HepG2 (cell line): ENCODE measurements around the gene SMAD7. TPM values are rescaled to one million over a fixed set of nuclear protein-coding genes. Genes with fewer than 3 reads are reported as not detected.

ENCODE experiments used
- ATAC-seq: fragments of 200-7000 bp; cut with Tn5 transposase; 3 replicates; pipeline ENCODE4 v1.9.1; 2020; ENCODE audit warnings: mild to moderate bottlenecking, moderate library complexity
- BruUV-seq: library from RNA; stranded (reverse); fragments of 400-500 nt; replicated peaks from 2 replicates; lab custom pipeline; 2021; lab: Mats Ljungman, UMichigan
- CTCF ChIA-PET: fragments of 300-600 bp; formaldehyde crosslinking; extraction: SDS; loops from one replicate; lab custom pipeline; 2021; ENCODE audit warnings: low total read pairs, inconsistent platforms, low intra/inter-chr PET ratio; lab: Yijun Ruan, JAX
- POLR2A ChIA-PET: fragments of 350-600 bp; sonication (Branson Sonifier 250); formaldehyde crosslinking; loops from one replicate; lab custom pipeline; 2020; ENCODE audit warnings: antibody characterized with exemption, inconsistent platforms; lab: Yijun Ruan, JAX
- DNase-seq: peaks from one replicate; pipeline ENCODE4 v3.0.0-alpha.2; 2015; ENCODE audit warnings: low spot score
- FAIRE-seq: peaks from 3 replicates; lab custom pipeline; 2011; peaks lifted over from hg19 to GRCh38; lab: Jason Lieb, UNC
- H2AFZ ChIP-seq: one replicate; pipeline ENCODE4 v1.6.1; 2011; ENCODE audit warnings: low read length, inconsistent platforms
- H3K27ac ChIP-seq: fragments of 300-600 bp; 3 replicates; pipeline ENCODE4 v1.8.0; 2011; ENCODE audit warnings: mixed run types, mild to moderate bottlenecking, mixed read lengths, low read length, inconsistent platforms; ENCODE audit not compliant: insufficient read depth; ENCODE audit errors: extremely low read length
- H3K27me3 ChIP-seq, 2 experiments: fragments of 200-600 bp in 1 of 2; 2 replicates in 1 of 2; 3 replicates in 1 of 2; pipeline versions ENCODE4 v1.6.0 to v1.8.0; 2011; ENCODE audit warnings: low read length in 2 of 2, mild to moderate bottlenecking in 2 of 2, moderate library complexity in 2 of 2, inconsistent platforms in 1 of 2; ENCODE audit not compliant: insufficient read depth in 2 of 2, control insufficient read depth in 1 of 2
- H3K36me3 ChIP-seq, 2 experiments: fragments of 200-600 bp in 1 of 2; replicated peaks in 1 of 2; 2 replicates in 1 of 2; 3 replicates in 1 of 2; pipeline versions ENCODE4 v1.5.1 to v1.8.0; 2011; ENCODE audit warnings: low read length in 2 of 2, inconsistent platforms in 1 of 2; ENCODE audit not compliant: insufficient read depth in 2 of 2, control insufficient read depth in 1 of 2
- H3K4me1 ChIP-seq: 2 replicates; pipeline ENCODE4 v1.5.1; 2012; ENCODE audit warnings: low read length, inconsistent platforms; ENCODE audit not compliant: insufficient read depth
- H3K4me2 ChIP-seq: 2 replicates; pipeline ENCODE4 v1.6.0; 2011; ENCODE audit warnings: low read depth, low read length, inconsistent platforms
- H3K4me3 ChIP-seq, 3 experiments: fragments of 200-600 bp in 1 of 3; sonication (generic), shearing (Covaris generic) in 1 of 3; replicated peaks in 1 of 3; 2 replicates each; pipeline ENCODE4 v1.5.1; 2011 to 2016; ENCODE audit warnings: low read length in 3 of 3, inconsistent platforms in 2 of 3, low read depth in 2 of 3, mild to moderate bottlenecking in 2 of 3, control low read depth in 1 of 3, mixed read lengths in 1 of 3; ENCODE audit not compliant: insufficient read depth in 1 of 3
- H3K79me2 ChIP-seq: one replicate; pipeline ENCODE4 v1.6.1; 2011; ENCODE audit warnings: low read length, inconsistent platforms; ENCODE audit not compliant: insufficient read depth
- H3K9ac ChIP-seq: 2 replicates; pipeline ENCODE4 v1.6.0; 2011; ENCODE audit warnings: mild to moderate bottlenecking, low read depth, low read length, inconsistent platforms; ENCODE audit not compliant: insufficient read depth
- H3K9me3 ChIP-seq: 2 replicates; pipeline ENCODE4 v1.5.1; 2012; ENCODE audit warnings: mild to moderate bottlenecking, low read length
- H4K20me1 ChIP-seq: 2 replicates; pipeline ENCODE4 v1.6.0; 2011; ENCODE audit warnings: inconsistent platforms, mild to moderate bottlenecking, low read length, moderate library complexity; ENCODE audit not compliant: insufficient read depth
- ATM ChIP-seq: fragments of 450-650 bp; IDR thresholded peaks from 2 replicates; pipeline ENCODE4 v1.7.1; 2017; ENCODE audit warnings: mild to moderate bottlenecking, borderline replicate concordance
- BRD4 ChIP-seq: sonication (generic); formaldehyde crosslinking; IDR thresholded peaks from 2 replicates; pipeline ENCODE4 v1.4.0; 2020; ENCODE audit warnings: missing genetic modification reagents
- CBX5 ChIP-seq: sonication (generic); formaldehyde crosslinking; IDR thresholded peaks from 2 replicates; pipeline ENCODE4 v1.4.0; 2020; ENCODE audit warnings: missing genetic modification reagents, borderline replicate concordance
- FOXM1 ChIP-seq: sonication (generic); formaldehyde crosslinking; IDR thresholded peaks from 2 replicates; pipeline ENCODE4 v1.5.0; 2020; ENCODE audit warnings: missing genetic modification reagents
- MYC ChIP-seq: sonication (generic); formaldehyde crosslinking; IDR thresholded peaks from 2 replicates; pipeline ENCODE4 v1.9.0; 2021; ENCODE audit warnings: missing genetic modification reagents, borderline replicate concordance
- NFATC3 ChIP-seq: sonication (generic); formaldehyde crosslinking; IDR thresholded peaks from 2 replicates; pipeline ENCODE4 v1.5.1; 2020; ENCODE audit warnings: mild to moderate bottlenecking, missing genetic modification reagents
- SAP130 ChIP-seq: IDR thresholded peaks from 2 replicates; pipeline ENCODE4 v1.6.1; 2016; ENCODE audit warnings: low read depth
- SIX1 ChIP-seq: sonication (generic); formaldehyde crosslinking; IDR thresholded peaks from 2 replicates; pipeline ENCODE4 v1.4.0; 2020; ENCODE audit warnings: missing genetic modification reagents, borderline replicate concordance
- SKI ChIP-seq: fragments of 450-650 bp; IDR thresholded peaks from one replicate; pipeline ENCODE4 v1.6.1; 2018; ENCODE audit warnings: mild to moderate bottlenecking; ENCODE audit not compliant: partially characterized antibody
- ZMAT3 ChIP-seq: sonication (generic); formaldehyde crosslinking; conservative IDR thresholded peaks from 2 replicates; pipeline ENCODE4 v1.7.0; 2021; ENCODE audit warnings: missing genetic modification reagents
- ZMYM2 ChIP-seq: sonication (generic); formaldehyde crosslinking; IDR thresholded peaks from 2 replicates; pipeline ENCODE4 v1.8.0; 2022; ENCODE audit warnings: mild to moderate bottlenecking, missing genetic modification reagents
- ZMYM3 ChIP-seq: sonication (generic); formaldehyde crosslinking; IDR thresholded peaks from 2 replicates; pipeline ENCODE4 v1.5.1; 2020; ENCODE audit warnings: mild to moderate bottlenecking, missing genetic modification reagents
- ZNF354B ChIP-seq: sonication (generic); formaldehyde crosslinking; IDR thresholded peaks from 2 replicates; pipeline ENCODE4 v1.8.0; 2022; ENCODE audit warnings: mild to moderate bottlenecking, missing genetic modification reagents
- ZNF629 ChIP-seq: sonication (generic); formaldehyde crosslinking; conservative IDR thresholded peaks from 2 replicates; pipeline ENCODE4 v1.5.0; 2020; ENCODE audit warnings: missing genetic modification reagents
- ZNF770 ChIP-seq: sonication (generic); formaldehyde crosslinking; IDR thresholded peaks from 2 replicates; pipeline ENCODE4 v1.5.0; 2020; ENCODE audit warnings: mild to moderate bottlenecking, missing genetic modification reagents
- WGBS: methylation state at CpG from one replicate; pipeline ENCODE4 v1.1.6; 2017; ENCODE audit warnings: low lambda C conversion rate; 5-methylcytosine and 5-hydroxymethylcytosine counted together
- in situ Hi-C: cut with HindIII; loops from 2 replicates; pipeline ENCODE4 v1.10.0; 2017; ENCODE audit warnings: low pct_unique_long_range_greater_than_20kb; ENCODE audit not compliant: extremely low pct_ligation_motif_present
- intact Hi-C: fragments of 100-400 bp; cut with micrococcal nuclease; formaldehyde crosslinking; loops from one replicate; pipeline ENCODE4 v1.10.0; 2022; ENCODE audit not compliant: unreplicated experiment
- polyA plus RNA-seq, 8 experiments: library from polyadenylated mRNA; depleted of rRNA in 3 of 8; stranded (reverse) in 7 of 8; unstranded in 1 of 8; fragments of >200 nt; fragmentation: Illumina TruSeq in 4 of 8; extraction: Trizol in 4 of 8; gene quantifications; 2 replicates each; pipeline versions ENCODE4 v1.2.1 to v1.2.3, GENCODE V29; 2011 to 2016; ENCODE audit warnings: low read depth in 4 of 8, missing spikeins in 1 of 8, mixed read lengths in 1 of 8; ENCODE audit not compliant: insufficient read depth in 1 of 8
- total RNA-seq, 5 experiments: library from RNA; depleted of rRNA; stranded (reverse); fragments of >200 nt; fragmentation: Illumina TruSeq; extraction: Trizol; gene quantifications; 2 replicates each; pipeline ENCODE4 v1.2.3, GENCODE V29; 2016; ENCODE audit warnings: low read depth in 1 of 5
- TF ChIP-seq, protein P1 (sequence below): sonication (generic); formaldehyde crosslinking; IDR thresholded peaks from 2 replicates; pipeline ENCODE4 v1.4.0; 2020; ENCODE audit warnings: missing genetic modification reagents
- TF ChIP-seq, protein P2 (sequence below): sonication (generic); formaldehyde crosslinking; IDR thresholded peaks from 2 replicates; pipeline ENCODE4 v1.4.0; 2020; ENCODE audit warnings: missing genetic modification reagents

Gene SMAD7
- total and polyA plus RNA-seq, 2 of the 13 experiments (the other 11 are each of a cell fraction or from before 2014, with no cell fraction given), result 17.4 to 24.7 TPM

DNA sequence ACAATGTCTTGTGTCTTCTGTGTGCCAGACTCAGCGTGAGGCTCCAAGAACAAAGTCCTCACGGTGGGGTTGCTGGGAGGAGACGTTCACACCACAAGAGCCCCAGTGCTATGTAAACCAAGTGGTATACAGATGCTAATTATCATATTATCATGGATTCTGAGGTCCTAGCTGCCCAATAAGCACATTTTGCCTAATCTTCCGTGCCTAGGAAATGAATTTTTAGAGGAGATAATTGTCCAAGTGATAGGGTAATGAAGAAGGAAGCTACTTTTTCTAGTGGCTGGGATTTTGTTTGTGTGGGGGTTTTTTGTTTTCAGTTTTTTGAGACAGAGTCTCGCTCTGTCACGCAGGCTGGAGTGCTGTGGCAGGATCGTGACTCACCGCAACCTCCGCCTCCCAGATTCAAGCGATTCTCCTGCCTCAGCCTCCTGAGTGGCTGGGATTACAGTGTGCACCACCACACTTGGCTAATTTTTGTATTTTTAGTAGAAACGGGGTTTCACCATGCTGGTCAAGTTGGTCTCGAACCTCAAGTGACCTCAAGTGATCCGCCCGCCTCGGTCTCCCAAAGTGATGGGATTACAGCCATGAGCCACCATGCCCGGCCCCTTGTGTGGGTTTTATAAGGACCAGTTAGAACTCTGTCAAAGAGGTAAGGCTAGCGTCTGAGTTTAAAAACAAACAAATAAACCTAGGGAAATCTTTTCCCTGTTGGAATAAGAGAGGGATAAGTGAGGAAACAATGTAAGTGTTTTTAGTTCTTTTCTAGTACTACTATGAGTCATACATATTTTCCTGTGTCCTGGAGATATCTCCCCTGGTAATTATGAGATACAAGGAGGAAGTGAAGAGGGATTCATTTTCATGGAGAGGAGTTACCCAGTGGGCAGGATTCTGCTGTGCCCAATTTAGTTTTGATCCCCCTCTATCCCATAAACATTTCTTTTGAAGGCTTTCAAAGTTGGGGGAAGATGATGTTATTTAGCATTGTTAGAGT lies 9.5 kb upstream of the SMAD7 start (continued):
- TF ChIP-seq, protein P1, sequence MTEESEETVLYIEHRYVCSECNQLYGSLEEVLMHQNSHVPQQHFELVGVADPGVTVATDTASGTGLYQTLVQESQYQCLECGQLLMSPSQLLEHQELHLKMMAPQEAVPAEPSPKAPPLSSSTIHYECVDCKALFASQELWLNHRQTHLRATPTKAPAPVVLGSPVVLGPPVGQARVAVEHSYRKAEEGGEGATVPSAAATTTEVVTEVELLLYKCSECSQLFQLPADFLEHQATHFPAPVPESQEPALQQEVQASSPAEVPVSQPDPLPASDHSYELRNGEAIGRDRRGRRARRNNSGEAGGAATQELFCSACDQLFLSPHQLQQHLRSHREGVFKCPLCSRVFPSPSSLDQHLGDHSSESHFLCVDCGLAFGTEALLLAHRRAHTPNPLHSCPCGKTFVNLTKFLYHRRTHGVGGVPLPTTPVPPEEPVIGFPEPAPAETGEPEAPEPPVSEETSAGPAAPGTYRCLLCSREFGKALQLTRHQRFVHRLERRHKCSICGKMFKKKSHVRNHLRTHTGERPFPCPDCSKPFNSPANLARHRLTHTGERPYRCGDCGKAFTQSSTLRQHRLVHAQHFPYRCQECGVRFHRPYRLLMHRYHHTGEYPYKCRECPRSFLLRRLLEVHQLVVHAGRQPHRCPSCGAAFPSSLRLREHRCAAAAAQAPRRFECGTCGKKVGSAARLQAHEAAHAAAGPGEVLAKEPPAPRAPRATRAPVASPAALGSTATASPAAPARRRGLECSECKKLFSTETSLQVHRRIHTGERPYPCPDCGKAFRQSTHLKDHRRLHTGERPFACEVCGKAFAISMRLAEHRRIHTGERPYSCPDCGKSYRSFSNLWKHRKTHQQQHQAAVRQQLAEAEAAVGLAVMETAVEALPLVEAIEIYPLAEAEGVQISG (CRISPR knock-in tag), result no peak
- TF ChIP-seq ZMYM3 (CRISPR knock-in tag), result no peak
- no peak for TF ChIP-seq SKI
- TF ChIP-seq ZNF354B (CRISPR knock-in tag), result no peak

GRCh38 chr18:48959551-48959920 lies 8.8 kb upstream of the SMAD7 start:
- BruUV-seq, result no TSS peak
- POLR2A ChIA-PET, result no interaction called here
- no peak overlapping the region for H3K4me3 ChIP-seq
- in situ Hi-C loops, result no loop called here
- no peak overlapping the region for H3K4me2 ChIP-seq
- no peaks in the 10 kb centered on the region for H4K20me1 ChIP-seq
- DNase-seq (no peak), ATAC-seq (no peak), FAIRE-seq (no peak)
- peaks cover 0 to 16% of the 10 kb centered on the region in 2 experiments; a peak in 4 of 5 replicates for H3K27me3 ChIP-seq
- H3K9me3 ChIP-seq, result no peaks in the 10 kb centered on the region
- no peaks in the 10 kb centered on the region for H3K36me3 ChIP-seq
- no peak overlapping the region for H2AFZ ChIP-seq
- intact Hi-C loops, result no loop called here
- WGBS, result 55% methylated on average over 7 of the region's 7 CpGs
- H3K4me1 ChIP-seq, result peaks cover 59% of the 10 kb centered on the region
- H3K79me2 ChIP-seq, result no peaks in the 10 kb centered on the region
- no peak overlapping the region for H3K9ac ChIP-seq
- CTCF ChIA-PET, result no interaction called here
- no peak overlapping the region for H3K27ac ChIP-seq
- TF ChIP-seq ZMAT3, result no peak
- TF ChIP-seq CBX5 (CRISPR knock-in tag), result no peak
- TF ChIP-seq SAP130 (CRISPR knock-in tag), result no peak
- no peak for TF ChIP-seq MYC (CRISPR knock-in tag)
- TF ChIP-seq ZNF770 (CRISPR knock-in tag), result no peak
- TF ChIP-seq ATM, result no peak
- no peak for TF ChIP-seq ZNF629 (CRISPR knock-in tag)
- no peak for TF ChIP-seq BRD4 (CRISPR knock-in tag)
- TF ChIP-seq SIX1 (CRISPR knock-in tag), result no peak
- TF ChIP-seq, protein P2, sequence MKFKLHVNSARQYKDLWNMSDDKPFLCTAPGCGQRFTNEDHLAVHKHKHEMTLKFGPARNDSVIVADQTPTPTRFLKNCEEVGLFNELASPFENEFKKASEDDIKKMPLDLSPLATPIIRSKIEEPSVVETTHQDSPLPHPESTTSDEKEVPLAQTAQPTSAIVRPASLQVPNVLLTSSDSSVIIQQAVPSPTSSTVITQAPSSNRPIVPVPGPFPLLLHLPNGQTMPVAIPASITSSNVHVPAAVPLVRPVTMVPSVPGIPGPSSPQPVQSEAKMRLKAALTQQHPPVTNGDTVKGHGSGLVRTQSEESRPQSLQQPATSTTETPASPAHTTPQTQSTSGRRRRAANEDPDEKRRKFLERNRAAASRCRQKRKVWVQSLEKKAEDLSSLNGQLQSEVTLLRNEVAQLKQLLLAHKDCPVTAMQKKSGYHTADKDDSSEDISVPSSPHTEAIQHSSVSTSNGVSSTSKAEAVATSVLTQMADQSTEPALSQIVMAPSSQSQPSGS, result no peak
- TF ChIP-seq FOXM1 (CRISPR knock-in tag), result no peak
- TF ChIP-seq ZMYM2, result no peak
- no peak for TF ChIP-seq NFATC3 (CRISPR knock-in tag)
